A549 (cell line): ENCODE results near the gene GIT2. TPM values are rescaled to one million over a fixed set of nuclear protein-coding genes. Genes with fewer than 3 reads are reported as not detected.

Experiments used
- ATAC-seq, 2 experiments: fragments of 200-7000 bp in 1 of 2; fragments of >200 bp in 1 of 2; cut with Nextera tagmentation in 1 of 2; cut with Tn5 transposase in 1 of 2; 3 replicates each; pipeline versions ENCODE4 v1.8.0 to v1.9.1; 2018 to 2020; ENCODE audit warnings: mild to moderate bottlenecking in 1 of 2, moderate library complexity in 1 of 2
- CTCF ChIA-PET: fragments of 300-600 bp; sonication (Branson Sonifier 250); formaldehyde crosslinking; extraction: SDS; loops from one replicate; lab custom pipeline; 2021; ENCODE audit warnings: antibody characterized with exemption, inconsistent platforms; lab: Yijun Ruan, JAX
- POLR2A ChIA-PET: fragments of 350-600 bp; formaldehyde crosslinking; extraction: SDS; loops from one replicate; lab custom pipeline; 2021; ENCODE audit warnings: antibody characterized with exemption, inconsistent platforms; lab: Yijun Ruan, JAX
- DNase-seq, 2 experiments: peaks; one replicate each; pipeline versions ENCODE4 v3.0.0 to v3.0.0-alpha.2; 2011 to 2016; ENCODE audit warnings: low read depth in 1 of 2, low spot score in 1 of 2
- FAIRE-seq: peaks from 2 replicates; lab custom pipeline; 2011; peaks lifted over from hg19 to GRCh38; lab: Jason Lieb, UNC
- H3K27ac ChIP-seq, 2 experiments: fragments of >200 bp; sonication (Bioruptor Twin); formaldehyde crosslinking; 3 replicates each; pipeline ENCODE4 v1.5.1; 2016 to 2017
- H3K4me1 ChIP-seq: fragments of >200 bp; sonication (Bioruptor Twin); formaldehyde crosslinking; 3 replicates; pipeline ENCODE4 v1.6.1; 2016
- H3K4me2 ChIP-seq: fragments of >200 bp; sonication (Bioruptor Twin); formaldehyde crosslinking; 3 replicates; pipeline ENCODE4 v1.6.1; 2016
- H3K4me3 ChIP-seq: fragments of >200 bp; sonication (Bioruptor Twin); formaldehyde crosslinking; 3 replicates; pipeline ENCODE4 v1.5.1; 2016
- H3K9me3 ChIP-seq: fragments of >200 bp; sonication (Bioruptor Twin); formaldehyde crosslinking; 3 replicates; pipeline ENCODE4 v1.6.1; 2016
- CEBPB ChIP-seq, 2 experiments: fragments of >200 bp in 1 of 2; sonication (Bioruptor Twin) in 1 of 2; formaldehyde crosslinking in 1 of 2; IDR thresholded peaks; 2 replicates each; pipeline ENCODE4 v1.6.1; 2012 to 2016
- ELK1 ChIP-seq: fragments of 150-350 bp; IDR thresholded peaks from 2 replicates; pipeline ENCODE4 v1.6.1; 2014; ENCODE audit warnings: low read depth, mild to moderate bottlenecking, low read length
- ESRRA ChIP-seq: fragments of 150-350 bp; IDR thresholded peaks from 2 replicates; pipeline ENCODE4 v1.6.1; 2014; ENCODE audit warnings: mild to moderate bottlenecking, low read length, borderline replicate concordance
- FOXS1 ChIP-seq: fragments of 250-450 bp; sonication (Bioruptor Pico); IDR thresholded peaks from 2 replicates; pipeline ENCODE4 v1.5.0; 2020; ENCODE audit warnings: mild to moderate bottlenecking, moderate library complexity
- GATA3 ChIP-seq: IDR thresholded peaks from 2 replicates; pipeline ENCODE4 v1.6.1; 2012; ENCODE audit warnings: borderline replicate concordance
- HDAC2 ChIP-seq: fragments of 200-600 bp; sonication (generic); IDR thresholded peaks from 2 replicates; pipeline ENCODE4 v1.6.1; 2016
- HMGXB4 ChIP-seq: fragments of 250-450 bp; sonication (Bioruptor Pico); IDR thresholded peaks from 2 replicates; pipeline ENCODE4 v1.5.0; 2021; ENCODE audit warnings: mild to moderate bottlenecking, moderate library complexity, borderline replicate concordance
- JUNB ChIP-seq: fragments of >200 bp; sonication (Bioruptor Twin); formaldehyde crosslinking; IDR thresholded peaks from 2 replicates; pipeline ENCODE4 v1.6.1; 2016
- MAFK ChIP-seq: fragments of 450-650 bp; IDR thresholded peaks from 2 replicates; pipeline ENCODE4 v1.6.1; 2014; ENCODE audit not compliant: partially characterized antibody
- NPAS2 ChIP-seq: fragments of 250-450 bp; sonication (Bioruptor Pico); IDR thresholded peaks from 2 replicates; pipeline ENCODE4 v1.8.0; 2022; ENCODE audit warnings: mild to moderate bottlenecking, moderate library complexity, borderline replicate concordance
- PBX3 ChIP-seq: IDR thresholded peaks from 2 replicates; pipeline ENCODE4 v1.6.1; 2012
- POLR2AphosphoS2 ChIP-seq: conservative IDR thresholded peaks from 2 replicates; pipeline ENCODE4 v1.6.1; 2012; ENCODE audit warnings: low read length, improper control_type of control experiment, inconsistent platforms
- RFX5 ChIP-seq: fragments of 450-650 bp; IDR thresholded peaks from 2 replicates; pipeline ENCODE4 v1.7.1; 2014; ENCODE audit warnings: antibody characterized with exemption, mild to moderate bottlenecking, moderate library complexity
- SMC3 ChIP-seq: fragments of >200 bp; sonication (Bioruptor Twin); formaldehyde crosslinking; IDR thresholded peaks from 3 replicates; pipeline ENCODE4 v1.6.1; 2018; ENCODE audit warnings: inconsistent platforms
- SREBF2 ChIP-seq: fragments of 450-650 bp; IDR thresholded peaks from 2 replicates; pipeline ENCODE4 v1.6.1; 2014; ENCODE audit warnings: mild to moderate bottlenecking, moderate library complexity
- TP53 ChIP-seq: fragments of 250-450 bp; sonication (Bioruptor Pico); IDR thresholded peaks from 2 replicates; pipeline ENCODE4 v1.5.0; 2021; ENCODE audit warnings: mild to moderate bottlenecking, moderate library complexity
- ZC3H11A ChIP-seq: fragments of 450-650 bp; IDR thresholded peaks from 2 replicates; pipeline ENCODE4 v1.6.1; 2014; ENCODE audit warnings: antibody characterized with exemption, mild to moderate bottlenecking
- ZFP36 ChIP-seq: fragments of 450-650 bp; IDR thresholded peaks from 2 replicates; pipeline ENCODE4 v1.6.1; 2014; ENCODE audit warnings: borderline replicate concordance; ENCODE audit not compliant: partially characterized antibody
- ZNF302 ChIP-seq: fragments of 250-450 bp; sonication (Bioruptor Pico); IDR thresholded peaks from 2 replicates; pipeline ENCODE4 v1.9.0; 2021; ENCODE audit warnings: inconsistent platforms, mild to moderate bottlenecking, moderate library complexity
- WGBS: methylation state at CpG from one replicate; pipeline ENCODE4 v1.1.6; 2017; ENCODE audit errors: missing lambda C conversion rate; 5-methylcytosine and 5-hydroxymethylcytosine counted together
- polyA plus RNA-seq, 4 experiments: library from polyadenylated mRNA; depleted of rRNA in 3 of 4; stranded (reverse); fragments of >200 nt; fragmentation: RNase III in 1 of 4; extraction: RNeasy Plus Mini Kit Qiagen cat#74134 plus additional on column Dnase treatment in 1 of 4; gene quantifications; 2 replicates in 3 of 4; 3 replicates in 1 of 4; pipeline ENCODE4 v1.2.3, GENCODE V29; 2011 to 2017
- TF ChIP-seq, protein P1 (sequence below): IDR thresholded peaks from 2 replicates; pipeline ENCODE4 v1.6.1; 2012
- TF ChIP-seq, protein P2 (sequence below): fragments of >200 bp; sonication (Bioruptor Twin); formaldehyde crosslinking; IDR thresholded peaks from 2 replicates; pipeline ENCODE4 v1.6.1; 2016

Gene GIT2
- polyA plus RNA-seq, 2 of the 4 experiments (the other 2 are of a cell fraction) = 18.5 to 38.0 TPM

DNA sequence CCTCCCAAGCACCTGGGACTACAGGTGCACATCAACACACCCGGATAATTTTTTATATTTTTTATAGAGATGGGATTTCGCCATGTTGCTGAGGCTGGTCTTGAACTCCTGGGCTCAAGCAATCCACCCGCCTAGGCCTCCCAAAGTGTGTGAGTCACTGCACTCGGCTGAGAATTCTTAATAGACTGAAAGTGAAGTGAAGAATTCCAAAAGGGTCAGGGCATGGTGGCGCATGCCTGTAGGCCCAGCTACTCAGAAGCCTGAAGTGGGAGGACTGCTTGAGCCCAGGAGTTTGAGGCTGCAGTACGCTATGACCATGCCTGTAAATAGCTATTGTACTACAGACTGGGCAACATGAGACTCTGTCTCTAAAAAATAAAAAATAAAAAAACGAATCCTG is 52.4 kb downstream of the GIT2 start:
- H3K4me1 ChIP-seq = no peaks in the 10 kb centered on the region
- ATAC-seq = no peak
- no peak overlapping the region for H3K4me2 ChIP-seq
- H3K27ac ChIP-seq = no peak overlapping the region
- no peak for FAIRE-seq
- ChIA-PET POLR2A (no interaction called here), CTCF (interaction anchor here (1.1 kb wide), 1 partner anchor 13 kb away, joined by 3 read pairs; no protein-coding TSS in a partner anchor)
- TF ChIP-seq NPAS2 (no peak), POLR2AphosphoS2 (no peak), ZNF302 (CRISPR knock-in tag) (no peak), ELK1 (no peak), ESRRA (no peak), HDAC2 (no peak), TP53 (CRISPR knock-in tag) (no peak), SREBF2 (no peak), PBX3 (no peak), GATA3 (no peak)
- WGBS = 82% methylated on average over 7 of the region's 7 CpGs
- no peak overlapping the region for H3K4me3 ChIP-seq
- no peaks in the 10 kb centered on the region for H3K9me3 ChIP-seq
- no peak for DNase-seq

- FAIRE-seq (no peak), ATAC-seq (no peak), DNase-seq (no peak)
- H3K27ac ChIP-seq = no peak overlapping the region
- ChIA-PET POLR2A (no interaction called here), CTCF (interaction anchor here (1.2 kb wide), 1 partner anchor 12 kb away, joined by 10 read pairs; no protein-coding TSS in a partner anchor)
- no peak overlapping the region for H3K4me3 ChIP-seq
- 95% methylated on average over 6 of the region's 6 CpGs for WGBS
- TF ChIP-seq, protein P1, sequence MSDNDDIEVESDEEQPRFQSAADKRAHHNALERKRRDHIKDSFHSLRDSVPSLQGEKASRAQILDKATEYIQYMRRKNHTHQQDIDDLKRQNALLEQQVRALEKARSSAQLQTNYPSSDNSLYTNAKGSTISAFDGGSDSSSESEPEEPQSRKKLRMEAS = no peak
- TF ChIP-seq JUNB (no peak), CEBPB (IDR thresholded peaks at IDR 0.05) (no peak), HMGXB4 (CRISPR knock-in tag) (no peak), SREBF2 (no peak)
- no peak overlapping the region for H3K4me2 ChIP-seq
- H3K4me1 ChIP-seq = no peaks in the 10 kb centered on the region
- H3K9me3 ChIP-seq = no peaks in the 10 kb centered on the region
These were observed 55.7 kb downstream of the GIT2 start for GRCh38 chr12:109940339-109940923.

GRCh38 chr12:109939504-109939903 is 56.7 kb downstream of the GIT2 start:
- 72% methylated on average over 2 of the region's 2 CpGs for WGBS
- Histone ChIP-seq H3K27ac (no peak overlapping the region), H3K4me1 (no peaks in the 10 kb centered on the region), H3K4me2 (no peak overlapping the region), H3K4me3 (no peak overlapping the region), H3K9me3 (no peaks in the 10 kb centered on the region)
- DNase-seq (no peak), FAIRE-seq (no peak), ATAC-seq (no peak)
- POLR2A ChIA-PET = no interaction called here
- TF ChIP-seq ZC3H11A (peak; percentile 84), RFX5 (no peak), SMC3 (no peak), MAFK (no peak), ZFP36 (no peak), FOXS1 (CRISPR knock-in tag) (no peak)
- TF ChIP-seq, protein P2, sequence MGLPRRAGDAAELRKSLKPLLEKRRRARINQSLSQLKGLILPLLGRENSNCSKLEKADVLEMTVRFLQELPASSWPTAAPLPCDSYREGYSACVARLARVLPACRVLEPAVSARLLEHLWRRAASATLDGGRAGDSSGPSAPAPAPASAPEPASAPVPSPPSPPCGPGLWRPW = no peak
- CTCF ChIA-PET = interaction anchor here (0.5 to 0.6 kb wide), 2 partner anchors 50 to 189 kb away, joined by 3 read pairs; no protein-coding TSS in a partner anchor
